ENCODE data around the gene WWOX. TPM values are rescaled to one million over a fixed set of nuclear protein-coding genes. Genes with fewer than 3 reads are reported as not detected.

Gene WWOX
- total and polyA plus RNA-seq, 2 donors (not counting 1 experiment from before 2014, with no cell fraction given): 10.5 to 42.3 TPM

DNA sequence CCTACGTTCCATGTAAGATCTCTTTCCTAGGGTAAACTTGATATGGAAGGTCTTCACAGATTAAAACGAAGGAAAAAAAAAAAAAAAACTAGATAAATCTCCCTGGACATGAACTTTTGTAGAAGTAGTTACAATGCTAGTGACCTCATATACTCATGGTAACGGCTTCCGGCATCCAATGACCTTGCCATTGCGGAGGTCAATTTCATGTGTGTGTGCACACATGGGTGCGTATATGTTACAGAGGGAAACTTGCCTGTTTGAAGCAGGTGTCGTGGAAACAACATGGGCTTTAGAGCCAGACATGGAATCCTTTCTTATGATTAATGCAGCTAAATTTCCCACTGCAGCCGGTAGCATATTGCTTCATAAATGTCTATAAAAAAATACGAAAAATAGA, 1065.6 kb downstream of the WWOX start:
- H3K4me3 Mint-ChIP-seq: no peak overlapping the region
- H3K27me3 Mint-ChIP-seq: no peaks in the 10 kb centered on the region
- CTCF ChIA-PET: no interaction called here

DNA sequence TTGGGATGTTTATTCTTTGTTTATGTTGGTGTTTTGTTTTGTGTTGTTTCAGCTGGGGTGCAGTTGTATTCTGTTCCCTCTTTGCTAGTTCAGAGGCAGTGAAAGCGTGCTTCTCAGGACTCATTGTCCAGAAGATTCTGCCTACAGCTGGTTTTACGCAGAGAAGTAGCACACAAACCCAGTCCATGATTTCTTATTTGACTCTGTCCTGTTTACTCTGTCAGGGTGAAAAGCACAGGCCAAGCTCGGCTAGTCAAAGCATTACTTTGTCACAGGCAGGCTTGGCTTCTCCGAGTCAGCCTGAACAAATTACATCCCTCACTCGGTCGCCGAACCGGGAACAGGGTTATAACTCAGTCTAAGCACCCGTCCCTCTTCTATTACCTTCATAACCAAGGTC, 1066.1 kb downstream of the WWOX start:
- H3K79me2 ChIP-seq (ENCODE audit: control insufficient read depth, insufficient read depth, low read length): no peaks in the 10 kb centered on the region
- Mint-ChIP-seq H3K27ac (no peak overlapping the region), H3K4me1 (peaks cover 14% of the 10 kb centered on the region), H3K4me3 (no peak overlapping the region), H3K9me3 (ENCODE audit: insufficient read depth) (peaks cover 10% of the 10 kb centered on the region), H3K27me3 (no peaks in the 10 kb centered on the region)
- H4K20me1 ChIP-seq (ENCODE audit: control insufficient read depth, insufficient read depth, low read length, poor library complexity, severe bottlenecking): no peaks in the 10 kb centered on the region
- ChIA-PET POLR2A (no interaction called here), CTCF (no interaction called here)
- intact Hi-C loops (cut with micrococcal nuclease): no loop called here
- H3K4me2 ChIP-seq (replicated peaks; ENCODE audit: low read depth, low read length, poor library complexity, severe bottlenecking): no peak overlapping the region
- H2AFZ ChIP-seq (ENCODE audit: insufficient read depth, low read depth, low read length, poor library complexity, severe bottlenecking): no peak overlapping the region
- DNase-seq (no peak), ATAC-seq (ENCODE audit: low read depth) (no peak)
- no peak overlapping the region for H3K9ac ChIP-seq (ENCODE audit: low read length)
- H3K27ac ChIP-seq (ENCODE audit: low read length in 2 of 2): no peak overlapping the region
- TF ChIP-seq, protein P1, sequence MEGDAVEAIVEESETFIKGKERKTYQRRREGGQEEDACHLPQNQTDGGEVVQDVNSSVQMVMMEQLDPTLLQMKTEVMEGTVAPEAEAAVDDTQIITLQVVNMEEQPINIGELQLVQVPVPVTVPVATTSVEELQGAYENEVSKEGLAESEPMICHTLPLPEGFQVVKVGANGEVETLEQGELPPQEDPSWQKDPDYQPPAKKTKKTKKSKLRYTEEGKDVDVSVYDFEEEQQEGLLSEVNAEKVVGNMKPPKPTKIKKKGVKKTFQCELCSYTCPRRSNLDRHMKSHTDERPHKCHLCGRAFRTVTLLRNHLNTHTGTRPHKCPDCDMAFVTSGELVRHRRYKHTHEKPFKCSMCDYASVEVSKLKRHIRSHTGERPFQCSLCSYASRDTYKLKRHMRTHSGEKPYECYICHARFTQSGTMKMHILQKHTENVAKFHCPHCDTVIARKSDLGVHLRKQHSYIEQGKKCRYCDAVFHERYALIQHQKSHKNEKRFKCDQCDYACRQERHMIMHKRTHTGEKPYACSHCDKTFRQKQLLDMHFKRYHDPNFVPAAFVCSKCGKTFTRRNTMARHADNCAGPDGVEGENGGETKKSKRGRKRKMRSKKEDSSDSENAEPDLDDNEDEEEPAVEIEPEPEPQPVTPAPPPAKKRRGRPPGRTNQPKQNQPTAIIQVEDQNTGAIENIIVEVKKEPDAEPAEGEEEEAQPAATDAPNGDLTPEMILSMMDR (IDR thresholded peaks at IDR 0.05): no peak
- no peak for TF ChIP-seq EZH2 (IDR thresholded peaks at IDR 0.05; ENCODE audit: borderline replicate concordance, insufficient read depth, low read depth, low read length, poor library complexity, severe bottlenecking)
- H3K36me3 ChIP-seq (replicated peaks in 1 of 2; ENCODE audit: control extremely low read depth in 1 of 2, control insufficient read depth in 1 of 2, extremely low read depth in 1 of 2, insufficient read depth in 2 of 2, low read length in 1 of 2): no peaks in the 10 kb centered on the region
- H3K4me1 ChIP-seq (ENCODE audit: control insufficient read depth in 2 of 2, insufficient read depth in 2 of 2, low read length in 2 of 2): peaks cover 3 to 15% of the 10 kb centered on the region in 2 donors
- WGBS (ENCODE audit: insufficient coverage): 99% methylated on average over 9 of the region's 9 CpGs
- H3K27me3 ChIP-seq (replicated peaks in 1 of 4; ENCODE audit: control extremely low read depth in 1 of 4, control insufficient read depth in 3 of 4, insufficient read depth in 4 of 4, low read length in 3 of 4): no peaks in the 10 kb centered on the region
- peaks cover 1 to 5% (median 3%) of the 10 kb centered on the region in 3 donors for H3K9me3 ChIP-seq (ENCODE audit: control extremely low read depth in 1 of 3, control insufficient read depth in 2 of 3, insufficient read depth in 1 of 3, low read length in 2 of 3)
- H3K4me3 ChIP-seq (ENCODE audit: control extremely low read depth in 1 of 5, extremely low read depth in 1 of 5, insufficient read depth in 1 of 5, low read depth in 2 of 5, low read length in 4 of 5): no peak overlapping the region

More for the DNA sequence above, 1065.6 kb downstream of the WWOX start:
- H2AFZ ChIP-seq (ENCODE audit: insufficient read depth, low read depth, low read length, poor library complexity, severe bottlenecking): no peak overlapping the region
- 97% methylated on average over 5 of the region's 9 CpGs for WGBS (ENCODE audit: insufficient coverage)
- POLR2A ChIA-PET: no interaction called here
- no peak overlapping the region for H3K27ac Mint-ChIP-seq
- H3K4me1 Mint-ChIP-seq: peaks cover 14% of the 10 kb centered on the region
- H3K9me3 ChIP-seq (ENCODE audit: control extremely low read depth in 1 of 3, control insufficient read depth in 2 of 3, insufficient read depth in 1 of 3, low read length in 2 of 3): peaks cover 1 to 5% (median 3%) of the 10 kb centered on the region in 3 donors
- H3K4me1 ChIP-seq (ENCODE audit: control insufficient read depth in 2 of 2, insufficient read depth in 2 of 2, low read length in 2 of 2): peaks cover 3 to 15% of the 10 kb centered on the region in 2 donors
- H3K36me3 ChIP-seq (replicated peaks in 1 of 2; ENCODE audit: control extremely low read depth in 1 of 2, control insufficient read depth in 1 of 2, extremely low read depth in 1 of 2, insufficient read depth in 2 of 2, low read length in 1 of 2): no peaks in the 10 kb centered on the region
- no peak overlapping the region for H3K4me2 ChIP-seq (replicated peaks; ENCODE audit: low read depth, low read length, poor library complexity, severe bottlenecking)
- H3K9ac ChIP-seq (ENCODE audit: low read length): no peak overlapping the region
- TF ChIP-seq, protein P1 (IDR thresholded peaks at IDR 0.05): no peak
- TF ChIP-seq EZH2 (IDR thresholded peaks at IDR 0.05; ENCODE audit: borderline replicate concordance, insufficient read depth, low read depth, low read length, poor library complexity, severe bottlenecking): no peak
- H3K27me3 ChIP-seq (replicated peaks in 1 of 4; ENCODE audit: control extremely low read depth in 1 of 4, control insufficient read depth in 3 of 4, insufficient read depth in 4 of 4, low read length in 3 of 4): no peaks in the 10 kb centered on the region
- no peaks in the 10 kb centered on the region for H4K20me1 ChIP-seq (ENCODE audit: control insufficient read depth, insufficient read depth, low read length, poor library complexity, severe bottlenecking)
- ATAC-seq (ENCODE audit: low read depth): no peak
- no peak overlapping the region for H3K27ac ChIP-seq (ENCODE audit: low read length in 2 of 2)
- no peaks in the 10 kb centered on the region for H3K79me2 ChIP-seq (ENCODE audit: control insufficient read depth, insufficient read depth, low read length)
- H3K9me3 Mint-ChIP-seq (ENCODE audit: insufficient read depth): peaks cover 10% of the 10 kb centered on the region
- intact Hi-C loops (cut with micrococcal nuclease): no loop called here
- no peak overlapping the region for H3K4me3 ChIP-seq (ENCODE audit: control extremely low read depth in 1 of 5, extremely low read depth in 1 of 5, insufficient read depth in 1 of 5, low read depth in 2 of 5, low read length in 4 of 5)
- no peak for DNase-seq
